ENCODE measurements around the gene SAMM50. TPM values are rescaled to one million over a fixed set of nuclear protein-coding genes. Genes with fewer than 3 reads are reported as not detected.

The SAMM50 gene
- total RNA-seq, 1 experiment from 2014 or later, result 55.3 TPM

DNA sequence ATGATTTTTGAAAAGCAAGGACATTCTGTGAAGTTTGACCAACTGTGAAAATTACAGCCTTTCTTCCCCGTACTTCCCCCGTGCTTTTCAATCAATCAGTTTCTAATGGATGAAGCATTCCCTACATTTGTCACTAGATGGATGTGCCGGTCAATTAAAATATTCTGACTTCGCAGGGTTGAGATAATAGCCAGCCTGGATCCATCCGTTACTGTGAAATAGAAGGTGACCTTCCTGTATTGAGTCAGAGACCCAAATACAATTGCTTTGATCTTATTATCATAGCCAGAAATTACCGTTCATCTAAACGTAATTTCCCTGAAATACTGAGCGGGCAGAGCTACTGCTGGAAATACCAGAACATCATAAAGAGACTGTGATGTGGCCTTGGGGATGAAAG lies 47.8 kb downstream of the SAMM50 start:
- Mint-ChIP-seq H3K9me3 (ENCODE audit: low read depth, unreplicated experiment) (no peaks in the 10 kb centered on the region), H3K36me3 (ENCODE audit: insufficient read depth, unreplicated experiment) (peaks cover 5% of the 10 kb centered on the region), H3K4me1 (ENCODE audit: low read depth, unreplicated experiment) (no peaks in the 10 kb centered on the region), H3K27ac (ENCODE audit: unreplicated experiment) (no peak overlapping the region), H3K4me3 (ENCODE audit: low read depth, unreplicated experiment) (no peak overlapping the region), H3K27me3 (ENCODE audit: unreplicated experiment) (no peaks in the 10 kb centered on the region)
- no TSS peak for BruUV-seq (replicated peaks)
- TF ChIP-seq, protein P1, sequence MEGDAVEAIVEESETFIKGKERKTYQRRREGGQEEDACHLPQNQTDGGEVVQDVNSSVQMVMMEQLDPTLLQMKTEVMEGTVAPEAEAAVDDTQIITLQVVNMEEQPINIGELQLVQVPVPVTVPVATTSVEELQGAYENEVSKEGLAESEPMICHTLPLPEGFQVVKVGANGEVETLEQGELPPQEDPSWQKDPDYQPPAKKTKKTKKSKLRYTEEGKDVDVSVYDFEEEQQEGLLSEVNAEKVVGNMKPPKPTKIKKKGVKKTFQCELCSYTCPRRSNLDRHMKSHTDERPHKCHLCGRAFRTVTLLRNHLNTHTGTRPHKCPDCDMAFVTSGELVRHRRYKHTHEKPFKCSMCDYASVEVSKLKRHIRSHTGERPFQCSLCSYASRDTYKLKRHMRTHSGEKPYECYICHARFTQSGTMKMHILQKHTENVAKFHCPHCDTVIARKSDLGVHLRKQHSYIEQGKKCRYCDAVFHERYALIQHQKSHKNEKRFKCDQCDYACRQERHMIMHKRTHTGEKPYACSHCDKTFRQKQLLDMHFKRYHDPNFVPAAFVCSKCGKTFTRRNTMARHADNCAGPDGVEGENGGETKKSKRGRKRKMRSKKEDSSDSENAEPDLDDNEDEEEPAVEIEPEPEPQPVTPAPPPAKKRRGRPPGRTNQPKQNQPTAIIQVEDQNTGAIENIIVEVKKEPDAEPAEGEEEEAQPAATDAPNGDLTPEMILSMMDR (IDR thresholded peaks at IDR 0.05; ENCODE audit: unreplicated experiment), result no peak
- CTCF ChIA-PET, result no interaction called here
- intact Hi-C loops (cut with micrococcal nuclease; ENCODE audit: unreplicated experiment), result no loop called here
- no peak for DNase-seq

GRCh38 chr22:44003405-44004103 lies 48.3 kb downstream of the SAMM50 start:
- H3K4me3 Mint-ChIP-seq (ENCODE audit: low read depth, unreplicated experiment), result no peak overlapping the region
- CTCF ChIA-PET, result interaction anchor here (1.1 kb wide), 1 partner anchor 10 kb away, joined by 5 read pairs; no protein-coding TSS in a partner anchor
- no peak for DNase-seq

GRCh38 chr22:44004104-44004460 lies 48.8 kb downstream of the SAMM50 start:
- Mint-ChIP-seq H3K4me1 (ENCODE audit: low read depth, unreplicated experiment) (no peaks in the 10 kb centered on the region), H3K9me3 (ENCODE audit: low read depth, unreplicated experiment) (no peaks in the 10 kb centered on the region), H3K36me3 (ENCODE audit: insufficient read depth, unreplicated experiment) (peaks cover 5% of the 10 kb centered on the region), H3K27me3 (ENCODE audit: unreplicated experiment) (no peaks in the 10 kb centered on the region), H3K4me3 (ENCODE audit: low read depth, unreplicated experiment) (no peak overlapping the region), H3K27ac (ENCODE audit: unreplicated experiment) (no peak overlapping the region)
- intact Hi-C loops (cut with micrococcal nuclease; ENCODE audit: unreplicated experiment), result no loop called here
- TF ChIP-seq, protein P1 (IDR thresholded peaks at IDR 0.05; ENCODE audit: unreplicated experiment), result no peak
- BruUV-seq (replicated peaks), result no TSS peak
- CTCF ChIA-PET, result interaction anchor here (1.1 kb wide), 1 partner anchor 11 kb away, joined by 5 read pairs; no protein-coding TSS in a partner anchor
- no peak for DNase-seq

More at GRCh38 chr22:44003405-44004103, 48.3 kb downstream of the SAMM50 start:
- no peaks in the 10 kb centered on the region for H3K4me1 Mint-ChIP-seq (ENCODE audit: low read depth, unreplicated experiment)
- H3K27ac Mint-ChIP-seq (ENCODE audit: unreplicated experiment), result no peak overlapping the region
- H3K27me3 Mint-ChIP-seq (ENCODE audit: unreplicated experiment), result no peaks in the 10 kb centered on the region
- intact Hi-C loops (cut with micrococcal nuclease; ENCODE audit: unreplicated experiment), result no loop called here
- no peaks in the 10 kb centered on the region for H3K9me3 Mint-ChIP-seq (ENCODE audit: low read depth, unreplicated experiment)
- no TSS peak for BruUV-seq (replicated peaks)
- H3K36me3 Mint-ChIP-seq (ENCODE audit: insufficient read depth, unreplicated experiment), result peaks cover 5% of the 10 kb centered on the region
- TF ChIP-seq, protein P1 (IDR thresholded peaks at IDR 0.05; ENCODE audit: unreplicated experiment), result no peak

DNA sequence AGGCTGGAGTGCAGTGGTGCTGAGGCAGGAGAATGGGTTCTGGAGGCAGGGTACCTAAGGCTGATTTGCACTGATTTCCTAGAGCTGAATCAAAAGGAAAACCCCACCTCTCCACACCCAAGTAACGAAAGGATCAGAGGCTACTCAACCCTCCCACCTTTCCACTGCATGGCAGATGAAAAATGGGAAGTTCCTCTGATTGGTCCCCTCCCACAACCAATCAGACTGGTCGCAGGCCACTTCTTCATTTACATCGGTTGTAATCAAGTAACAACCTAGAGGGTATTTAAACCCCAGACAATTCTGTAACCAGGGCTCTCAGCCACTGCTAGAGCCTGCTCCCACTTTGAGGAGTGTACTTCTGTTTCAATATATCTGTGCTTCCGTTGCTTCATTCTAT lies 50.3 kb downstream of the SAMM50 start:
- intact Hi-C loops (cut with micrococcal nuclease; ENCODE audit: unreplicated experiment), result no loop called here
- Mint-ChIP-seq H3K27ac (ENCODE audit: unreplicated experiment) (no peak overlapping the region), H3K9me3 (ENCODE audit: low read depth, unreplicated experiment) (no peaks in the 10 kb centered on the region), H3K4me3 (ENCODE audit: low read depth, unreplicated experiment) (no peak overlapping the region), H3K27me3 (ENCODE audit: unreplicated experiment) (no peaks in the 10 kb centered on the region), H3K36me3 (ENCODE audit: insufficient read depth, unreplicated experiment) (peaks cover 5% of the 10 kb centered on the region), H3K4me1 (ENCODE audit: low read depth, unreplicated experiment) (no peaks in the 10 kb centered on the region)
- BruUV-seq (replicated peaks), result no TSS peak
- DNase-seq, result no peak
- CTCF ChIA-PET, result no interaction called here
- TF ChIP-seq, protein P1 (IDR thresholded peaks at IDR 0.05; ENCODE audit: unreplicated experiment), result no peak
